ENCODE measurements around the gene IP6K1. TPM values are rescaled to one million over a fixed set of nuclear protein-coding genes. Genes with fewer than 3 reads are reported as not detected.
A peak's percentile ranks its signal among the peaks of the same experiment; 100 is the strongest.
"Not testable (repeated sequence)": the region's sequence is repeated elsewhere in the genome, so short reads cannot be mapped to it uniquely, and the experiment has no call there.

The IP6K1 gene
- total RNA-seq, 1 experiment from 2014 or later, result 32.2 TPM

DNA sequence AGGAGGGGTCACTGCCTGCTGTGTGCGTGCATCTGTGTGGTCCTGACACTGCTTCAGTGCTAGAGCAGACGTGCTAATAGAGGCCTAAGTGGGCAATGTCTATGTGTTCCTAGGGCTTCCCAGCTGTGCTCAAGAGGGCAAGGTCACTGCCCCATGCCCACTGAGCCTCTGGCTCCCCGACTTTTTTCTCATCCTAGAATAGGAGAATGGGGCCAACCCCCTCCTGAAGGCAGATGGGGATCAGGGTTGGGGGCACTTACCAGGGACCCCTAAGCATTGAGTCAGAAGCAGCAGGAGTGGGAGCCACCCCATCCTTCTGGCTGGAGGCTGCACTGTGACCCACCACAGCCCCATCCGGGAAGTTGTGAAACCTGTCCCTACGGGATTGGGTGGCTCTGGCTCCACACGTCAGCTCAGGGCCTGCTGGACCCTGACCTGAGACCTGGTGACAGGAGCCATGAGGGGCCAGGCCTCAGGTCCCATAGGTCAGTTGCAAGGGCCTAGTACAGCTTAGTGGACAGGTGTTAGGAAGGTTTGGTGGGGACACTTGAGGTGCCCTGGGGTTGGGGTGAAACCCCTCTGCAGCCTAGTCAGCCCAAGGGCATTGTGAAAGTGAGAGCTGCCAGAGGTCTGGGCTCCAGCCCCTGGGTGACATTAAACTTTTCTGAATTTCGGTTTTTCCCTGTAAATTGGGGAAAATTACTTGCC lies 97.8 kb downstream of the IP6K1 start:
- Mint-ChIP-seq H3K4me3 (peak overlapping the region; percentile 98), H3K4me1 (peaks cover 21% of the 10 kb centered on the region)
- POLR2A ChIA-PET; H3K27me3 Mint-ChIP-seq (ENCODE audit: low read depth); DNase-seq (ENCODE audit: low spot score); ATAC-seq; H3K27ac Mint-ChIP-seq; H3K36me3 Mint-ChIP-seq; H3K9me3 Mint-ChIP-seq: not testable (repeated sequence)
- TF ChIP-seq GABPB1 (CRISPR knock-in tag; IDR thresholded peaks at IDR 0.05), result peak; percentile 35; the same call in 1 of the 2 replicates
- CTCF ChIA-PET, result interaction anchor here (0.8 to 1.0 kb wide), 2 partner anchors 11 to 29 kb away, joined by 3 read pairs; no protein-coding TSS in a partner anchor

GRCh38 chr3:49687424-49687795 lies 98.9 kb downstream of the IP6K1 start:
- ATAC-seq; CTCF ChIA-PET; DNase-seq (ENCODE audit: low spot score); H3K9me3 Mint-ChIP-seq; H3K27me3 Mint-ChIP-seq (ENCODE audit: low read depth); POLR2A ChIA-PET: not testable (repeated sequence)
- peak overlapping the region; percentile 68; the same call in 1 of the 2 replicates for H3K27ac Mint-ChIP-seq
- H3K36me3 Mint-ChIP-seq, result peaks cover 16% of the 10 kb centered on the region
- peak overlapping the region; percentile 98 for H3K4me3 Mint-ChIP-seq
- peaks cover 21% of the 10 kb centered on the region for H3K4me1 Mint-ChIP-seq

DNA sequence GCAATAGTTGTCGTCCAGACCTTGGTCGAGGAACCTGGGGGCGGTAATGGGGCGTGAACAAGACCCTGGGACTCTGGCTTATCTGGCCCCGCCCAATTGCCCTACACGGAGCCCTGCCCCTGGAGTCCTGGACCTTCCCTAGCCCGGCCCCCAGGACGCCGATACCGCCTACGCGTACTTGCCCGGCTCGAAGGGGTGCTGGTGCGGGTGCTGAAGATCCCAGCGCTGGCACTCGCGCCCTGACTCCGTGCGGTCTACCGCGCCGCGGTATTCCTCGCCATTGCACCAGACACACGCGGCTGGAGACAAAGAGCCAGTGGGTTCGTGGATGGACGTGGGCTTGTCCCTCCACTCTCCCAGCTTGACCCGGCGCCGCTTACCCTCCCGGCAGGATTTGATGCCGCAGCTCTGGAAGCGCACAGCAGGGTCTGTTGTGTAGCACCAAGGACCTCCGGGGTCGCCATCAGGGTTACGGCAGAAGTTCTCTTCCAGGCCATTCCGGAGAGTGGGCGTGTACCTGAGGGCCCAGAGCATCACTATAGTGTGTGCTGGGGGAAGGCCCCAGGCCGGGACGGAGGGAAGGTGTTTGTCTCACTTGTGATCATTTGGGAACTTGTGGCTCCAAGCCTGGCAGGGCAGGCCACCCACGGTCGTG lies 99.4 kb downstream of the IP6K1 start:
- POLR2A ChIA-PET; H3K27me3 Mint-ChIP-seq (ENCODE audit: low read depth); H3K9me3 Mint-ChIP-seq: not testable (repeated sequence)
- Mint-ChIP-seq H3K4me3 (peak overlapping the region; percentile 98), H3K27ac (peak overlapping the region; percentile 68), H3K36me3 (peaks cover 16% of the 10 kb centered on the region), H3K4me1 (peaks cover 21% of the 10 kb centered on the region)
- TF ChIP-seq MAX (CRISPR knock-in tag; IDR thresholded peaks at IDR 0.05) (peak; percentile 23; the same call in 1 of the 2 replicates), SP1 (CRISPR knock-in tag; conservative IDR thresholded peaks at IDR 0.05) (peak; percentile 52)
- CTCF ChIA-PET, result interaction anchor here (0.6 kb wide), 1 partner anchor 14 kb away, joined by 3 read pairs; no protein-coding TSS in a partner anchor
- DNase-seq (ENCODE audit: low spot score) (peak; percentile 87), ATAC-seq (peak; percentile 71)

GRCh38 chr3:49686346-49686745 lies 100.0 kb downstream of the IP6K1 start:
- CTCF ChIA-PET, result interaction anchor here (0.6 kb wide), 1 partner anchor 13 kb away, joined by 3 read pairs; no protein-coding TSS in a partner anchor
- DNase-seq (ENCODE audit: low spot score), result peak; percentile 93
- Mint-ChIP-seq H3K27ac (peak overlapping the region; percentile 78; the same call in 1 of the 2 replicates), H3K4me3 (peak overlapping the region; percentile 98), H3K4me1 (peaks cover 21% of the 10 kb centered on the region), H3K36me3 (peaks cover 16% of the 10 kb centered on the region)
- POLR2A ChIA-PET; H3K9me3 Mint-ChIP-seq; H3K27me3 Mint-ChIP-seq (ENCODE audit: low read depth): not testable (repeated sequence)
- ATAC-seq, result peak; percentile 76

DNA sequence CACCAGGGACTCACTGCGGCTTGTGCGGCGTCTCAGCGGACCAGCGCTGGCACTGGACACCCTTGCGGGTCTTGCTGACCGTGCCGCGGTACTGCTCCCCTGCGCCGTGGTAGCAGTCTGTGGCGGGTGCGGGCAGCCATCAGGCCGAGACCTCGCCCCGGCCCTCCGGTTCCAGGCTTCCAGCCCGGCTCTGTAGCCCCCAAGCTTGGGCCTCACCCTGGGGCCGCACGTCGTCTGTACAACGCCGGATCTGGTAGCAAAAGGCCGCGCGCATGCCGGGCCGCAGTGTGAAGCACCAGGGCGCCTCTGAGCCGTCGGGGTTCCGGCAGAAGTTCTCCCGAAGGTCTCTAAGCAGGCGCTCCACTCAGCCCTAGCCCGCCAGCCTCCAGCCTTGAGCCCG lies 100.5 kb downstream of the IP6K1 start:
- H3K9me3 Mint-ChIP-seq; H3K27me3 Mint-ChIP-seq (ENCODE audit: low read depth); DNase-seq (ENCODE audit: low spot score); H3K27ac Mint-ChIP-seq; POLR2A ChIA-PET: not testable (repeated sequence)
- Mint-ChIP-seq H3K4me3 (peak overlapping the region; percentile 98), H3K36me3 (peaks cover 16% of the 10 kb centered on the region), H3K4me1 (peaks cover 21% of the 10 kb centered on the region)
- ATAC-seq, result 0 out of 2 replicates have a peak, but pooled peaks have one; percentile 0
- TF ChIP-seq ESRRA (CRISPR knock-in tag; IDR thresholded peaks at IDR 0.05; ENCODE audit: borderline replicate concordance), result 0 out of 2 replicates have a peak, but pooled peaks have one; percentile 43
- CTCF ChIA-PET, result interaction anchor here (0.6 kb wide), 1 partner anchor 13 kb away, joined by 3 read pairs; no protein-coding TSS in a partner anchor

GRCh38 chr3:49685103-49685502 lies 101.2 kb downstream of the IP6K1 start:
- ATAC-seq; H3K27ac Mint-ChIP-seq; H3K27me3 Mint-ChIP-seq (ENCODE audit: low read depth); POLR2A ChIA-PET; DNase-seq (ENCODE audit: low spot score); CTCF ChIA-PET; H3K9me3 Mint-ChIP-seq: not testable (repeated sequence)
- Mint-ChIP-seq H3K4me1 (peaks cover 15% of the 10 kb centered on the region), H3K36me3 (peaks cover 17% of the 10 kb centered on the region), H3K4me3 (peak overlapping the region; percentile 98)

- CTCF ChIA-PET; ATAC-seq; H3K27me3 Mint-ChIP-seq (ENCODE audit: low read depth); H3K27ac Mint-ChIP-seq; DNase-seq (ENCODE audit: low spot score); H3K4me3 Mint-ChIP-seq; H3K9me3 Mint-ChIP-seq; POLR2A ChIA-PET: not testable (repeated sequence)
- Mint-ChIP-seq H3K4me1 (peaks cover 12% of the 10 kb centered on the region), H3K36me3 (peaks cover 23% of the 10 kb centered on the region)
Observed at GRCh38 chr3:49684453-49684852, 101.9 kb downstream of the IP6K1 start.
